GM19023 (cell line): Measurements from ENCODE around the gene DCLK1.

Experiments used
- ATAC-seq: cut with Tn5 transposase; IDR thresholded peaks from one replicate; pipeline ENCODE4 v1.9.1; 2021; ENCODE audit warnings: mild to moderate bottlenecking, moderate library complexity; ENCODE audit not compliant: unreplicated experiment

The DCLK1 gene

GRCh38 chr13:35720690-35721554 is 410.3 kb downstream of the DCLK1 start:
- peak; percentile 61 for ATAC-seq

- no peak for ATAC-seq
These were observed 410.9 kb downstream of the DCLK1 start for GRCh38 chr13:35720290-35720689.
